ENCODE measurements around the gene MAGI2.

The MAGI2 gene

DNA sequence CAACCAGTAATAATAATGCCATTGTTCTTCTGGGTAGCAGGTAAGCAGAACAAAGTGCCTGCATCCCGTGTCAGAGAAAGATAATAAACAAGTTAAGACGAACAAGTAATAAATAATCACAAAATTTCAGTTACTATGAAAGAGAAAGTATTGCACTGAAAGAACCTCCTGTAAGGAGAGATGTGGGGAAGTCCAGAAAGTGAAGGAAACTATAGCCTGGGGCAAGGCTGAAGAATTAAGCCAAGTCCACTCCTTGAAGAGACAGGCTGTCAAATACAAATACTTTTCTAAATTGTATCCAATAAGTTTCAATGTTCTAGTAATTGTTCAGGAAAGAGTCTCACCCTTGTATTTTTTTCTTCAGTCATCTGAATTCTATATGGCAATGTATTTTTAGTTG, 611.4 kb downstream of the MAGI2 start:
- DNase-seq (ENCODE audit: insufficient read length, low spot score) (no peak), FAIRE-seq (no peak)
- TF ChIP-seq, protein P1, sequence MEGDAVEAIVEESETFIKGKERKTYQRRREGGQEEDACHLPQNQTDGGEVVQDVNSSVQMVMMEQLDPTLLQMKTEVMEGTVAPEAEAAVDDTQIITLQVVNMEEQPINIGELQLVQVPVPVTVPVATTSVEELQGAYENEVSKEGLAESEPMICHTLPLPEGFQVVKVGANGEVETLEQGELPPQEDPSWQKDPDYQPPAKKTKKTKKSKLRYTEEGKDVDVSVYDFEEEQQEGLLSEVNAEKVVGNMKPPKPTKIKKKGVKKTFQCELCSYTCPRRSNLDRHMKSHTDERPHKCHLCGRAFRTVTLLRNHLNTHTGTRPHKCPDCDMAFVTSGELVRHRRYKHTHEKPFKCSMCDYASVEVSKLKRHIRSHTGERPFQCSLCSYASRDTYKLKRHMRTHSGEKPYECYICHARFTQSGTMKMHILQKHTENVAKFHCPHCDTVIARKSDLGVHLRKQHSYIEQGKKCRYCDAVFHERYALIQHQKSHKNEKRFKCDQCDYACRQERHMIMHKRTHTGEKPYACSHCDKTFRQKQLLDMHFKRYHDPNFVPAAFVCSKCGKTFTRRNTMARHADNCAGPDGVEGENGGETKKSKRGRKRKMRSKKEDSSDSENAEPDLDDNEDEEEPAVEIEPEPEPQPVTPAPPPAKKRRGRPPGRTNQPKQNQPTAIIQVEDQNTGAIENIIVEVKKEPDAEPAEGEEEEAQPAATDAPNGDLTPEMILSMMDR (IDR thresholded peaks at IDR 0.05; ENCODE audit: insufficient read depth, missing control alignments) = no peak

DNA sequence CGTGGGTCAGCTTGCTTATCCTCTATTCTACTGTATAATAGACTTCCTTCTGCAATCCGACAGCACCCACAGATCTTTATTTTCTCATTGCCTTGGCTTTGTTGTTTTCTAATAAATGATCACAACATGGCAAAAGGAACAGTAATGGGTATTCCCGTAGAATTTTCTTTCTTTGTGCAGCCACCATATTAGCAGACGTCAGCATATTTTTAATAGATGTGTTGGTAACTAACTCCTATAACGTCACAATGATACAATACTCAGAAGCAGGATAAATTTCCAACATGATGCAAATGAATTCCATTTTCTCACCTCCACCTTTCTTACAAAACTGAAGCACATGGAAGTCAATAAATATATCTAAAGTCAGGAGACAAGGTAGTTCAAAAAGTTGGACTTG, 617.6 kb downstream of the MAGI2 start:
- TF ChIP-seq, protein P1 (IDR thresholded peaks at IDR 0.05; ENCODE audit: insufficient read depth, missing control alignments) = no peak
- DNase-seq (ENCODE audit: insufficient read length, low spot score) (no peak), FAIRE-seq (no peak)

DNA sequence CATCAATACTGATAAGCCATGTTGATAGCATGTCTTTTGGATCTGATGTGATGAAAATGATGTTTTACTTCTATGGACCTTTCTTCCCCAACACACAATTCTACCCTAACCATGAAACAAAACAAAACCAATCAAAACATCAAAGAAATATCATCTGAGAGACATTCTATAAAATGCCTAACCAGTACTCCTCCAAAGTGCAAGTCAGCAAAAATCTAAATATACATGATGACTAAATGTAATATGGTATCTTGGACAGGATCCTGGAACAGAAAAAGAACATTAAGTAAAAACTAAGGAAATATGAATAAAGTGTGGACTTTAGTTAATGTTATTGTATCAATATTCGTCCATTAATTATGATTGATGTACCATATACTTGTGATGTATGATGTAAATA, 625.1 kb downstream of the MAGI2 start:
- TF ChIP-seq, protein P1 (IDR thresholded peaks at IDR 0.05; ENCODE audit: insufficient read depth, missing control alignments) = no peak
- FAIRE-seq (no peak), DNase-seq (ENCODE audit: insufficient read length, low spot score) (no peak)

DNA sequence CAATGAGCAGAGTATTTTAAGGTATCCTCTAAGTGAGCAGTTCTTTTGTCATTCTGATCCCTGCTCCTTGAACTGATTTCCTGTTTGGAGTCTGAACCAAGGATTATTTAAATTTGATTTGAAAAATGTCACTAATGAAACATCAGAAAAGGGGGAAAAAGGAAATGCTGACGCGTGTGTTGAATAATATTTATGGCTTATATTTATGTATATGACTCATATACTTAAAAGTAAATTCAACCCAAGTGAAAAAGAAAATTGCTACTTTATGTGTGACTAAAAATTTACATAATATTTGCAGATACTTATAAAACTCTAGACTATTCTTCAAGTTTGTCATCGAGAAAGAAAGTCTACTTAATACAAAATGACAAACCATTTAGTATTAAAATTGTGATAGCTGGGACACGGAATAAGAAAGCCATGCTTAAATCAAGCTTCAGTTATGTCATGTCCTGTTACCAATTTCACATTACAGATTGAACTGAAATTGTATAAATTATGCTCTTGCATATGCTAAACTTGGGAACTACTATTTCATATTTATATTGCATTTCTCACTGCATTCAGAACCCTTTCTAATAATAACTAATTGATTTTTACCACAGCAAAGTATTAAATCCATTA, 649.9 kb downstream of the MAGI2 start:
- DNase-seq (ENCODE audit: insufficient read length, low spot score) (no peak), FAIRE-seq (no peak)
- TF ChIP-seq, protein P1 (IDR thresholded peaks at IDR 0.05; ENCODE audit: insufficient read depth, missing control alignments) = no peak

DNA sequence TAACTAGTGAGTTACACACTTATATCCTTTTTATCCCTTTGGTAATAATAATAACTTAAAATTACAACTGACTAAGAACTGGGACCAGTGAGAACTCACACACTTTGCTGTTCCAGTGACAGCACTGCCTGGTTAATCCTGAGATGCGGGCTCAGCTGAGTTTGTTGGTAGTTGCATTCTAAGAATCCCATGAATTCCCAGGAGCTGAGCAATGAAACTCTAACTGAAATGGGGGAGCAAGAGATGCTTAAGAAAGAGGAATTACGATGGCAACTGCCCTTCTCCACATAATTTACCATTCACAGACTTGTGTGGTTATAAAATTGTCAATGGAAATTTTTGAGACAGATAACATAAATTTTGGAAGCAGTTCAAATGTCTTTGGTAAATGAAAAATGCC, 659.4 kb downstream of the MAGI2 start:
- TF ChIP-seq, protein P1 (IDR thresholded peaks at IDR 0.05; ENCODE audit: insufficient read depth, missing control alignments) = no peak
- FAIRE-seq = no peak
- DNase-seq (ENCODE audit: insufficient read length, low spot score) = no peak

DNA sequence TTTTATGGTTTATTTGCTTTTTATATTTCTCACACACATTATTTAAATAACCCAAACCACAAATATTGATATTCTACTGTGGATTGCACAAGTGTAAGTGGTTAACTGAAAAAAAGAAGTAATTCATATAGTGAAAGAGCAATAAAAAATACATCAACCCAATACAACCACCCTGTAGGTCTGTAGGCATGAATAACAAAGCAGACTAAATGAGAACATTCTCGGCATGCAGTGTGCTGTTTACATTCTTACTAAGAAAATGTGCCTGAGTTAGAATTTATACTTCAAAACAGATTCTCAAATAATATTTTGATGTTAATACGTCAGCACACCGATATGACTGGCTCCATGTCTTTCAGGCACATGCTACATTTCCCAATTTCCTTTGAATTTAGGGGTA, 660.8 kb downstream of the MAGI2 start:
- no peak for FAIRE-seq
- TF ChIP-seq, protein P1 (IDR thresholded peaks at IDR 0.05; ENCODE audit: insufficient read depth, missing control alignments) = no peak
- DNase-seq (ENCODE audit: insufficient read length, low spot score) = no peak

DNA sequence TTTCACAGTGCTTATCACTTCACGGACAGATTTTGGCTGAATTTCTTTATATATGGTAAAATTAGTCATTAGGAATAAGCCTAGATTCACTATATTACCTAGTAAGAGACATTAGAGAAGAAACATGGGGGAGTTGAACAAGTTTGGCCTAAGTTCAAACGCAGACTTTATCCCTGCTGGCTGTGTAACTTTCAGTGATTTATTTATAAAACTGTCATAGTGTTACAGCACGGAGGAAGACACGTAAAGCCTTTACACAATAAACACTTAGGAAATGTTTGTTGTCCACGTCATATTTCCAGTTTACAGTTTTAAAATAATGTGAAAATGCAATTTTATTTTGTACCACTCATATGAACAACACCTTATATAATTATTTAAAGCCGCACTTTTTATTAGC, 661.5 kb downstream of the MAGI2 start:
- DNase-seq (ENCODE audit: insufficient read length, low spot score) (no peak), FAIRE-seq (no peak)
- TF ChIP-seq, protein P1 (IDR thresholded peaks at IDR 0.05; ENCODE audit: insufficient read depth, missing control alignments) = no peak

Data from D721Med (cell line).